NT2/D1 (cell line): ENCODE results near the gene LIG4.

ENCODE experiments used
- DNase-seq: peaks from one replicate; pipeline ENCODE4 v3.0.0-alpha.2; 2011; ENCODE audit warnings: low read depth, low spot score
- H3K27me3 ChIP-seq: 2 replicates; pipeline ENCODE4 v1.6.0; 2011; ENCODE audit warnings: mild to moderate bottlenecking; ENCODE audit not compliant: insufficient read length, insufficient read depth
- H3K36me3 ChIP-seq: 2 replicates; pipeline ENCODE4 v1.6.1; 2011; ENCODE audit warnings: mild to moderate bottlenecking, low read length, mixed read lengths; ENCODE audit not compliant: insufficient read depth, insufficient read length
- H3K4me1 ChIP-seq: 2 replicates; pipeline ENCODE4 v1.5.1; 2011; ENCODE audit not compliant: insufficient read depth, insufficient read length
- H3K4me3 ChIP-seq: 2 replicates; pipeline ENCODE4 v1.5.1; 2011; ENCODE audit warnings: low read depth; ENCODE audit not compliant: insufficient read length
- H3K9ac ChIP-seq: 2 replicates; pipeline ENCODE4 v1.6.0; 2011; ENCODE audit warnings: low read depth; ENCODE audit not compliant: insufficient read length
- H3K9me3 ChIP-seq: 2 replicates; pipeline ENCODE4 v1.5.1; 2011; ENCODE audit warnings: mild to moderate bottlenecking, low read length; ENCODE audit not compliant: insufficient read depth
- SUZ12 ChIP-seq: IDR thresholded peaks from 2 replicates; pipeline ENCODE4 v1.6.1; 2011; ENCODE audit not compliant: insufficient read length, insufficient read depth; ENCODE audit errors: extremely low read depth
- YY1 ChIP-seq: IDR thresholded peaks from 2 replicates; pipeline ENCODE4 v1.6.1; 2011; ENCODE audit not compliant: insufficient read length, insufficient read depth
- ZNF274 ChIP-seq: IDR thresholded peaks from 2 replicates; pipeline ENCODE4 v1.6.1; 2011; ENCODE audit warnings: mild to moderate bottlenecking, low read depth, low read length

LIG4 gene

DNA sequence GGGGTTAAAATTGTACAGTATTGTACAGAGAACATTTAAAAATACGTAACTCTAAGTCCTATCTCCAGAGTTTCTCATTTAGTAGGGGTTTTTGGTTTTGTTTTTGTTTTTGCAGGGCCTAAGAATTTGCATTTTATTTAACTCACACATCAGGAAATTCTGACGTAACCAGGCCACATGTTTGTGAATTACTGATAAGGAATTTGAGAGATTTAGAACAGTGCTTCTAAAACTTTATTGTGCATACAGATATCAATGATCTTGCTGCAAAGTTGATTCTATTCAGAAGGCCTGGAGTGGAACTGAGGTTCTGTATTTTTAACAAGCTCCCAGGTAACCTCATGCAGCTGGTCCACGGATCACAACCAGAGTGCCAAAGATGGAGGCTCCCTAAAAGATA, 49.3 kb downstream of the LIG4 start:
- Histone ChIP-seq H3K27me3 (no peaks in the 10 kb centered on the region), H3K9ac (no peak overlapping the region), H3K4me1 (no peaks in the 10 kb centered on the region), H3K9me3 (no peaks in the 10 kb centered on the region), H3K4me3 (no peak overlapping the region), H3K36me3 (no peaks in the 10 kb centered on the region)
- TF ChIP-seq ZNF274, result no peak
- TF ChIP-seq SUZ12, result no peak
- no peak for TF ChIP-seq YY1
- no peak for DNase-seq

GRCh38 chr13:108158746-108159145, 56.6 kb downstream of the LIG4 start:
- H3K9me3 ChIP-seq, result no peaks in the 10 kb centered on the region
- DNase-seq, result no peak
- TF ChIP-seq SUZ12 (no peak), YY1 (no peak), ZNF274 (no peak)
- no peaks in the 10 kb centered on the region for H3K4me1 ChIP-seq
- H3K9ac ChIP-seq, result no peak overlapping the region
- H3K27me3 ChIP-seq, result no peaks in the 10 kb centered on the region
- no peaks in the 10 kb centered on the region for H3K36me3 ChIP-seq
- no peak overlapping the region for H3K4me3 ChIP-seq
